HepG2 (cell line): ENCODE measurements around the gene ZFYVE28. TPM values are rescaled to one million over a fixed set of nuclear protein-coding genes. Genes with fewer than 3 reads are reported as not detected.

Experiments
- AGO1 ChIP-seq: fragments of 200-400 bp; formaldehyde crosslinking; IDR thresholded peaks from 2 replicates; pipeline ENCODE4 v1.6.1; 2017; ENCODE audit warnings: mild to moderate bottlenecking, low read depth, low read length, moderate library complexity; ENCODE audit not compliant: poor library complexity, severe bottlenecking
- ATF1 ChIP-seq: IDR thresholded peaks from 2 replicates; pipeline ENCODE4 v1.6.1; 2016; ENCODE audit warnings: mild to moderate bottlenecking, control low read depth
- GMEB1 ChIP-seq: sonication (generic); formaldehyde crosslinking; IDR thresholded peaks from 2 replicates; pipeline ENCODE4 v1.5.1; 2020; ENCODE audit warnings: missing genetic modification reagents, mild to moderate bottlenecking, borderline replicate concordance
- HIVEP1 ChIP-seq: sonication (generic); formaldehyde crosslinking; IDR thresholded peaks from 2 replicates; pipeline ENCODE4 v1.4.0; 2020; ENCODE audit warnings: mild to moderate bottlenecking, missing genetic modification reagents
- HMG20B ChIP-seq: conservative IDR thresholded peaks from 2 replicates; pipeline ENCODE4 v1.6.1; 2016; ENCODE audit warnings: missing genetic modification reagents, missing compliant biosample characterization
- IRF1 ChIP-seq: sonication (generic); formaldehyde crosslinking; IDR thresholded peaks from 2 replicates; pipeline ENCODE4 v1.4.0; 2020; ENCODE audit warnings: low read depth, mild to moderate bottlenecking, missing genetic modification reagents
- MBD4 ChIP-seq: IDR thresholded peaks from 2 replicates; pipeline ENCODE4 v1.6.1; 2012; ENCODE audit warnings: low read length, inconsistent platforms, borderline replicate concordance
- MEIS2 ChIP-seq: sonication (generic); formaldehyde crosslinking; IDR thresholded peaks from 2 replicates; pipeline ENCODE4 v1.9.0; 2021; ENCODE audit warnings: mild to moderate bottlenecking, missing genetic modification reagents
- POLR2AphosphoS5 ChIP-seq: IDR thresholded peaks from 2 replicates; pipeline ENCODE4 v1.6.1; 2012; ENCODE audit warnings: low read depth, low read length
- SALL1 ChIP-seq: sonication (generic); formaldehyde crosslinking; IDR thresholded peaks from 2 replicates; pipeline ENCODE4 v1.8.0; 2022; ENCODE audit warnings: mild to moderate bottlenecking, missing genetic modification reagents
- SP5 ChIP-seq: IDR thresholded peaks from 2 replicates; pipeline ENCODE4 v1.6.1; 2016; ENCODE audit warnings: low read depth, borderline replicate concordance
- SRSF1 ChIP-seq: fragments of 200-400 bp; formaldehyde crosslinking; optimal IDR thresholded peaks from 2 replicates; pipeline ENCODE3; 2017; ENCODE audit warnings: mild to moderate bottlenecking, low read depth, low read length, moderate library complexity
- TAF15 ChIP-seq: fragments of 200-400 bp; formaldehyde crosslinking; IDR thresholded peaks from one replicate; pipeline ENCODE4 v1.6.1; 2018; ENCODE audit warnings: mild to moderate bottlenecking, low read depth, low read length; ENCODE audit not compliant: poor library complexity, severe bottlenecking
- TEAD3 ChIP-seq: optimal IDR thresholded peaks from 2 replicates; pipeline ENCODE3; 2016; ENCODE audit warnings: borderline replicate concordance
- ZNF275 ChIP-seq: sonication (generic); formaldehyde crosslinking; IDR thresholded peaks from 2 replicates; pipeline ENCODE4 v1.8.0; 2022; ENCODE audit warnings: missing genetic modification reagents, mild to moderate bottlenecking, inconsistent platforms, borderline replicate concordance
- ZNF362 ChIP-seq: sonication (generic); formaldehyde crosslinking; IDR thresholded peaks from 2 replicates; pipeline ENCODE4 v1.4.0; 2020; ENCODE audit warnings: missing genetic modification reagents, mild to moderate bottlenecking, borderline replicate concordance
- ZNF609 ChIP-seq: sonication (generic); formaldehyde crosslinking; IDR thresholded peaks from 2 replicates; pipeline ENCODE4 v1.4.0; 2020; ENCODE audit warnings: mild to moderate bottlenecking, missing genetic modification reagents, borderline replicate concordance
- ZNF740 ChIP-seq: sonication (generic); formaldehyde crosslinking; IDR thresholded peaks from 2 replicates; pipeline ENCODE4 v1.4.0; 2020; ENCODE audit warnings: missing genetic modification reagents
- ZSCAN9 ChIP-seq: IDR thresholded peaks from 2 replicates; pipeline ENCODE4 v1.6.1; 2016; ENCODE audit warnings: borderline replicate concordance
- polyA plus RNA-seq, 8 experiments: library from polyadenylated mRNA; depleted of rRNA in 3 of 8; stranded (reverse) in 7 of 8; unstranded in 1 of 8; fragments of >200 nt; fragmentation: Illumina TruSeq in 4 of 8; extraction: Trizol in 4 of 8; gene quantifications; 2 replicates each; pipeline versions ENCODE4 v1.2.1 to v1.2.3, GENCODE V29; 2011 to 2016; ENCODE audit warnings: low read depth in 4 of 8, missing spikeins in 1 of 8, mixed read lengths in 1 of 8; ENCODE audit not compliant: insufficient read depth in 1 of 8
- total RNA-seq, 5 experiments: library from RNA; depleted of rRNA; stranded (reverse); fragments of >200 nt; fragmentation: Illumina TruSeq; extraction: Trizol; gene quantifications; 2 replicates each; pipeline ENCODE4 v1.2.3, GENCODE V29; 2016; ENCODE audit warnings: low read depth in 1 of 5

Gene ZFYVE28
- total and polyA plus RNA-seq, 2 of the 13 experiments (the other 11 are each of a cell fraction or from before 2014, with no cell fraction given) = 0.12 to 0.22 TPM

- TF ChIP-seq AGO1 (peak; percentile 43), TAF15 (no peak), GMEB1 (CRISPR knock-in tag) (no peak), ZNF275 (CRISPR knock-in tag) (no peak), TEAD3 (CRISPR knock-in tag) (no peak), POLR2AphosphoS5 (no peak), IRF1 (CRISPR knock-in tag) (no peak; the same call in 1 of the 2 replicates), SALL1 (CRISPR knock-in tag) (peak; percentile 81), ZSCAN9 (no peak), HMG20B (CRISPR knock-in tag) (no peak), MBD4 (no peak), HIVEP1 (CRISPR knock-in tag) (peak; percentile 41; the same call in 1 of the 2 replicates), ZNF740 (CRISPR knock-in tag) (no peak), ATF1 (no peak), ZNF362 (CRISPR knock-in tag) (no peak), ZNF609 (CRISPR knock-in tag) (no peak), MEIS2 (peak; percentile 71; the same call in 1 of the 2 replicates), SP5 (CRISPR knock-in tag) (no peak), SRSF1 (no peak)
These were observed 44.0 kb upstream of the ZFYVE28 start (continued) for GRCh38 chr4:2462218-2462991.
